Kidney (tissue), 14 donors: ENCODE data around the gene WWOX. TPM values are rescaled to one million over a fixed set of nuclear protein-coding genes. Genes with fewer than 3 reads are reported as not detected.

Experiments used
- DNase-seq, 5 donors: peaks; one replicate each; pipeline ENCODE4 v3.0.0-alpha.2; 2013 to 2020
- FAIRE-seq: peaks from 2 replicates; lab custom pipeline; 2012; peaks lifted over from hg19 to GRCh38; lab: Jason Lieb, UNC
- H3K27ac ChIP-seq, 2 donors: one replicate each; pipeline ENCODE4 v1.7.0; 2013; ENCODE audit warnings: low read depth in 2 of 2, low read length in 2 of 2, inconsistent platforms in 1 of 2
- H3K27me3 ChIP-seq: one replicate; pipeline ENCODE4 v1.7.1; 2013; ENCODE audit warnings: low read length, inconsistent platforms; ENCODE audit not compliant: control insufficient read depth, insufficient read depth
- H3K36me3 ChIP-seq, 3 donors: one replicate each; pipeline versions ENCODE4 v1.7.0 to v1.7.1; 2013; ENCODE audit warnings: low read length in 3 of 3, control low read depth in 1 of 3, inconsistent platforms in 1 of 3; ENCODE audit not compliant: insufficient read depth in 3 of 3, control insufficient read depth in 2 of 3
- H3K4me1 ChIP-seq, 3 donors: one replicate each; pipeline versions ENCODE4 v1.7.0 to v1.7.1; 2013; ENCODE audit warnings: low read length in 3 of 3, inconsistent platforms in 1 of 3, low read depth in 1 of 3; ENCODE audit not compliant: control insufficient read depth in 2 of 3, insufficient read depth in 2 of 3
- H3K4me3 ChIP-seq, 3 donors: one replicate each; pipeline versions ENCODE4 v1.7.0 to v1.8.1; 2013; ENCODE audit warnings: low read length in 3 of 3, control low read depth in 1 of 3, inconsistent platforms in 1 of 3
- H3K9ac ChIP-seq, 3 donors: one replicate each; pipeline versions ENCODE4 v1.7.0 to v1.7.1; 2013; ENCODE audit warnings: low read length in 3 of 3, control low read depth in 1 of 3, inconsistent platforms in 1 of 3
- H3K9me3 ChIP-seq, 3 donors: one replicate each; pipeline versions ENCODE4 v1.7.0 to v1.7.1; 2013; ENCODE audit warnings: low read length in 3 of 3, control low read depth in 1 of 3, inconsistent platforms in 1 of 3; ENCODE audit not compliant: control insufficient read depth in 2 of 3, insufficient read depth in 1 of 3
- CTCF ChIP-seq: IDR thresholded peaks from 3 replicates; pipeline ENCODE4 v1.5.1; 2012; ENCODE audit warnings: mild to moderate bottlenecking, moderate library complexity, borderline replicate concordance; ENCODE audit not compliant: insufficient read depth; ENCODE audit errors: extremely low read depth
- intact Hi-C: fragments of 100-400 bp; cut with DNase I; formaldehyde crosslinking; loops from one replicate; pipeline ENCODE4 v1.11.1; 2022
- polyA plus RNA-seq: library from polyadenylated mRNA; stranded (reverse); fragments of 350-450 nt; fragmentation: Illumina TruSeq; extraction: RNeasy Lipid Tissue Mini Kit (QIAGEN cat#74804); gene quantifications from one replicate; pipeline ENCODE4 v1.2.3, GENCODE V29; 2014; ENCODE audit warnings: low read depth, low replicate concordance; ENCODE audit not compliant: insufficient read depth
- total RNA-seq: library from RNA; stranded (reverse); fragmentation: NEBNext Ultra II Directional; extraction: Animal tissue kit (Norgen Biotek cat#: 25700); gene quantifications from one replicate; pipeline ENCODE4 v1.2.1, GENCODE V29; 2021
- donor health status: control.
- donor health status: control.
- donor health status: control.
- donor health status: control.
- donor health status: control.
- donor health status: DM: yes; HTN: yes; CAD: no.
- donor health status: Normal renal cell carcinoma (clear cell type).

WWOX gene
- total and polyA plus RNA-seq, 2 donors from 2014 or later: 22.5 to 30.3 TPM

- H3K27me3 ChIP-seq: no peaks in the 10 kb centered on the region
- H3K4me3 ChIP-seq: no peak overlapping the region
- FAIRE-seq: no peak
- no peaks in the 10 kb centered on the region for H3K36me3 ChIP-seq
- H3K4me1 ChIP-seq: no peaks in the 10 kb centered on the region
- intact Hi-C loops: no loop called here
- no peak overlapping the region for H3K9ac ChIP-seq
- peak in 4 of 5 donors; percentile 50 to 77 (median 70) for DNase-seq
- no peak for TF ChIP-seq CTCF
- H3K9me3 ChIP-seq: no peaks in the 10 kb centered on the region
- H3K27ac ChIP-seq: no peak overlapping the region
Observed at GRCh38 chr16:78183437-78184237, 84.2 kb downstream of the WWOX start.

GRCh38 chr16:78184238-78185183, 85.1 kb downstream of the WWOX start:
- TF ChIP-seq CTCF: no peak

GRCh38 chr16:78189121-78189520, 89.7 kb downstream of the WWOX start:
- intact Hi-C loops: no loop called here
- Histone ChIP-seq H3K36me3 (no peaks in the 10 kb centered on the region), H3K27me3 (no peaks in the 10 kb centered on the region), H3K27ac (no peak overlapping the region), H3K9me3 (no peaks in the 10 kb centered on the region), H3K4me3 (no peak overlapping the region), H3K4me1 (no peaks in the 10 kb centered on the region), H3K9ac (no peak overlapping the region)
- DNase-seq: no peak
- FAIRE-seq: no peak
- TF ChIP-seq CTCF: no peak

More at GRCh38 chr16:78184238-78185183, 85.1 kb downstream of the WWOX start:
- no peaks in the 10 kb centered on the region for H3K36me3 ChIP-seq
- intact Hi-C loops: no loop called here
- no peaks in the 10 kb centered on the region for H3K27me3 ChIP-seq
- H3K27ac ChIP-seq: no peak overlapping the region
- H3K9me3 ChIP-seq: no peaks in the 10 kb centered on the region
- FAIRE-seq (no peak), DNase-seq (peak in 2 of 5 donors; percentile 67 to 70)
- H3K4me1 ChIP-seq: no peaks in the 10 kb centered on the region
- H3K9ac ChIP-seq: no peak overlapping the region
- H3K4me3 ChIP-seq: no peak overlapping the region
